Measurements from ENCODE around the gene FBXO28.
"Not testable (repeated sequence)": the region's sequence is repeated elsewhere in the genome, so short reads cannot be mapped to it uniquely, and the experiment has no call there.

Gene FBXO28

GRCh38 chr1:224192082-224192788 is 78.3 kb downstream of the FBXO28 start:
- DNase-seq = no peak

- no peak for DNase-seq
Observed at GRCh38 chr1:224193319-224193966, 79.5 kb downstream of the FBXO28 start.

- no peak for DNase-seq
Observed at GRCh38 chr1:224196813-224197600, 83.1 kb downstream of the FBXO28 start.

GRCh38 chr1:224198572-224198971 is 84.7 kb downstream of the FBXO28 start:
- DNase-seq = no peak

- DNase-seq = no peak
Observed at GRCh38 chr1:224199679-224200078, 85.8 kb downstream of the FBXO28 start.

- no peak for DNase-seq
Observed at GRCh38 chr1:224201383-224201782, 87.5 kb downstream of the FBXO28 start.

GRCh38 chr1:224201853-224202252 is 87.9 kb downstream of the FBXO28 start:
- DNase-seq = no peak

GRCh38 chr1:224203243-224204016 is 89.5 kb downstream of the FBXO28 start:
- no peak for DNase-seq

GRCh38 chr1:224205438-224205840 is 91.5 kb downstream of the FBXO28 start:
- DNase-seq = no peak

- DNase-seq = not testable (repeated sequence)
Observed at GRCh38 chr1:224205931-224206538, 92.1 kb downstream of the FBXO28 start.

GRCh38 chr1:224211206-224211962 is 97.5 kb downstream of the FBXO28 start:
- DNase-seq = no peak

Measured in right forelimb (tissue), 1 donor.